Cardiac fibroblast (primary cell): ENCODE measurements around the gene CBX1.

Source experiments
- DNase-seq, 2 donors: peaks; one replicate each; pipeline versions ENCODE4 v3.0.0 to v3.0.0-alpha.2; 2010; ENCODE audit warnings: low read depth in 2 of 2
- H3K4me3 ChIP-seq, 2 donors: replicated peaks in 1 of 2; 1 replicate in 1 of 2; 2 replicates in 1 of 2; pipeline ENCODE4 v1.5.1; 2011; ENCODE audit warnings: low read depth in 2 of 2, low read length in 2 of 2, mild to moderate bottlenecking in 2 of 2, moderate library complexity in 1 of 2
- TF ChIP-seq, protein P1 (sequence below): IDR thresholded peaks from one replicate; pipeline ENCODE4 v1.5.1; 2011; ENCODE audit warnings: low read depth, mild to moderate bottlenecking, low read length, inconsistent platforms

CBX1 gene

DNA sequence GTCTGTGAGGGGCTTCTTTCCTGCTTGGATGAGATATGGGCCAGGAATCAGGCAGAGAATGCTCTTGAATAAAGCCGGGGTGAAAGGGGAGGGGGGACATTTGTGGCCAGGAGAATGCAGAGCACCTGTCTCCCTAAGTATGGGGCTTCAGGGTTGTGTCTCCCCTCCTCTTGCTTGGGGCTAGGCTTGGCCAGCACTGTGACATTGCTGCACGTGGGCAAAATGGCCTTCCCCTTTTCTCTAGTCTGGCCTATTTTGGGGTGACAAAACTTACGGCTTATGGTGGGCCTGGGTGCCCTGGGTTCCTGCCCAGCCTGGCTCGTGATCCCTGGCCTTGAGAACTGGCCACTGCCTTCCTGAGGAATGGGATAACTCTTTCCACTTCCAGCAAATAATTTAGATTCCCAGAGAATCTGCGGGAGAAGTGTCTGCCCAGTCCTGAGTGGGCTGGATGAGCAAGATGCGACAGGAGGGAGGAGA lies 47.5 kb downstream of the CBX1 start:
- peak overlapping the region; percentile 26 to 67 for H3K4me3 ChIP-seq
- TF ChIP-seq, protein P1, sequence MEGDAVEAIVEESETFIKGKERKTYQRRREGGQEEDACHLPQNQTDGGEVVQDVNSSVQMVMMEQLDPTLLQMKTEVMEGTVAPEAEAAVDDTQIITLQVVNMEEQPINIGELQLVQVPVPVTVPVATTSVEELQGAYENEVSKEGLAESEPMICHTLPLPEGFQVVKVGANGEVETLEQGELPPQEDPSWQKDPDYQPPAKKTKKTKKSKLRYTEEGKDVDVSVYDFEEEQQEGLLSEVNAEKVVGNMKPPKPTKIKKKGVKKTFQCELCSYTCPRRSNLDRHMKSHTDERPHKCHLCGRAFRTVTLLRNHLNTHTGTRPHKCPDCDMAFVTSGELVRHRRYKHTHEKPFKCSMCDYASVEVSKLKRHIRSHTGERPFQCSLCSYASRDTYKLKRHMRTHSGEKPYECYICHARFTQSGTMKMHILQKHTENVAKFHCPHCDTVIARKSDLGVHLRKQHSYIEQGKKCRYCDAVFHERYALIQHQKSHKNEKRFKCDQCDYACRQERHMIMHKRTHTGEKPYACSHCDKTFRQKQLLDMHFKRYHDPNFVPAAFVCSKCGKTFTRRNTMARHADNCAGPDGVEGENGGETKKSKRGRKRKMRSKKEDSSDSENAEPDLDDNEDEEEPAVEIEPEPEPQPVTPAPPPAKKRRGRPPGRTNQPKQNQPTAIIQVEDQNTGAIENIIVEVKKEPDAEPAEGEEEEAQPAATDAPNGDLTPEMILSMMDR, result no peak
- no peak for DNase-seq

DNA sequence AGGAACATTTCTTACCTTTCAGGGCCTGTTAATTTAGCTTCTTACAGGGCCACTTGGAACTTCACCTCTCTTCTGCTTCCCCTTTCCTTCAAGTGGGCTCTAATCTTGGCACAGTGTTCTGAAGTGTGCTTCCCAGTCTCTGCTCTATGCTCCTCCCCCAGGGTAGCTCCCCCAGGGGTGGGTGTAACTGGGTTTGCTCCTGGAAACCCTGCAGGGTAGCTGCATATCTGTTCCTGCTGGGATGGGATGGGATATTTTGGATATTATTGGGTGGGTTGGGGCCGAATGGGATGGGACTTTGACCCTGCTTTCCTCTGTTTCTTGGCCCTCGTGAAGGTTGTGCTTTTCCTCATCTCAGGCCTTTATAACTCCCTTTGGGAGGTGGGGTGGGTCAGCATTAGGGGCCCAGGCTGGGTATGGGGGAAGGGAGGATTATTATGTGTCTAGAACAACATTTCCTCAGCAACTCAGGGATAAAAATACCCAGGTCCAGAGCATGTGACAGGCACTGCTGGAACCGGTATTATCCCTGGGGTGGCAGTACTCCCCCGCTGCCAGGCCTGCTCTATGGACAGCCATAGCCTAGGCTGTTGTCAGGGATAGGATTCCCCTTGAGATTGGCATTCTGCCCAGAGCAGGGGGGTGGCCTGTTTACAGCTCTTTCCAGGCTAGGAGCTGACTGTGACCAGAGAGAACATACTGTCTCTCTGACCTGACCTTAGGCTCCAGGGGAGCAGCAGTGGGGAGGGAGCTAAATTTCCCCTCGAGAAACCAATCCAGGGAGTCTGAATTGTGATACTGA lies 48.1 kb downstream of the CBX1 start:
- peak; percentile 50 to 75 for DNase-seq
- H3K4me3 ChIP-seq, result peak overlapping the region; percentile 26 to 67
- TF ChIP-seq, protein P1, result no peak

DNA sequence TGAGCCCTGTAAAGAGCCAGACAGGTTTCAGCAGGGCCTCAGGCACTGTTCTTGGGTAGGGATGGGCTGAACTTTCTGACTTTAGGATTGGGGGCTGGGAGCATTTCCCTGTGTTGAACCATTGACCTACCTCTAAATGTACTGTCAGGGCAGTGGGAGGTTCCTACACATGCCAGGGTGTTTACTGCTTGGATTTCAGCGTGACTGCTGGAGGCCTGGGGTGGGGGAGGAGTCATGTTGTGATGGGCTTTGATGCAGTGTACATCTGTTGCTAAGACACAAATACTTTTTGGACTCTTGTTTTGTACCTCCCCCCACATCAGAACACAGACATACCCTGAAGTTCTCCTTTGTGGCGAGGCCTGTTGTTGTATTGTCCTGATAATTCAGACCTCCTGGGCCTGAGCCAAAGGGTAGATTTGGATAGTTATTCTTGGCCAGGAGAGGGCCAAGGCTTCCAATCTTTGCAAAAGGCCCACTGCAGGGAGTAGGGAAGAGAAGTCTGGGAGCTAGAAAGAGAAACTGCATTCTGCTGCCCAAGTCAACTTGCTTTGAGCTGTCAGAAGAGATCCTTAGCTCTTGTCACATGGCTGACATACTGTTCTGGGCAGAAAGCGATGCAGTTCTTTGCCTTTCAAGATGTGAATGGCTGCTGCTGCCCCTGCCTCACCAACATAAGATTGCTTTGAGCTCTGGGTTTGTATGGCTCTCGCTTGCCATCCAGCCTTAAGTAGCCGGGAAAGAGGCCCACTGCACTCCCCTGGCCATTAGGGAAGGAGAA lies 49.4 kb downstream of the CBX1 start:
- peak; percentile 94 to 98 for DNase-seq
- H3K4me3 ChIP-seq, result peak overlapping the region; percentile 26 to 67
- TF ChIP-seq, protein P1, result peak; percentile 18

DNA sequence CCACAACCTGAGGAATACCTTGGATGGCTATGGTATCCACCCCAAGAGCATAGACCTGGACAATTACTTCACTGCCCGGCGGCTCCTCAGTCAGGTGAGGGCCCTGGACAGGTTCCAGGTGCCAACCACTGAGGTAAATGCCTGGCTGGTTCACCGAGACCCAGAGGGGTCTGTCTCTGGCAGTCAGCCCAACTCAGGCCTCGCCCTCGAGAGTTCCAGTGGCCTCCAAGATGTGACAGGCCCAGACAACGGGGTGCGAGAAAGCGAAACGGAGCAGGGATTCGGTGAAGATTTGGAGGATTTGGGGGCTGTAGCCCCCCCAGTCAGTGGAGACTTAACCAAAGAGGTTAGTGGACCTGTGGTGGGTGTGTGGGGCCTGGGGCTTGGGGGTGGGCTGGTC lies 50.0 kb downstream of the CBX1 start:
- TF ChIP-seq, protein P1, result no peak
- H3K4me3 ChIP-seq, result peak overlapping the region; percentile 1 to 67
- no peak for DNase-seq

DNA sequence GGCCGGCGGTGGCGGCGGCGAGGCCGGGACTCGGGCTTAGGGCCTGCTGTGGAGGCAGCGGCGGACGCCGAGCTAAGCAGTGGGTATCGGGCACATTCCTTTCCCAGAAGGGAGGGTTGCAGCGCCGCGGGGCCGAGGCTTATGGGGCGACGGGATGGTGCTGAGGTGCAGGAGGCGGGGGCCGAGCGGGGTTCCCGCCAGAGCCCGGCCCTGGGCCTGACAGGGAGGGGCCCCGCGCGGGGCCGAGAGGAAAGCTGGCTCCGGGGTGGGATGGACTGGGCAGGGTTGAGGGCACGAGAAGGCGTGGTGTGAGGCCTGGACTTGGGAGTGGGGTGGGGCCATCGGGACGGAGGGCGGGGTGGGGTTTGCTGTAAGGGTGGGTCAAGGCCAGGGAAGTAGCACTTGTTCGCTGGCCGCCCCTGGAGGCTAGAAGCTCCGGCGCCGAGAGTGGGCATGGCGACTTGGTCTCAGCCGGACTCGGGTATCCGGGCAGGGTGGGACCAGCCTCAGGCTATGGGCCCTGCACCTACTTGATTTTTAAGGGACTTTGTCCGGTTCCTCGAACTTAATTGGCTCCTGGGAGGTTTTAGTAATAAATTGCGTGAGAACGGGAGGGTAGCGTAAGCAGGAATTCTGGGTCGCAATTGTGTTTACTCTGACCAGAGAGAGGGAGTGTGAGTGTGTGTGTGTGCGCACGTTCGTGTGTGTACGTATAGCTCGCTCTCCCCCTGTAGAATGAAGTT lies 52.7 kb downstream of the CBX1 start:
- peak overlapping the region; percentile 59 to 67 for H3K4me3 ChIP-seq
- TF ChIP-seq, protein P1, result no peak
- peak; percentile 94 to 96 for DNase-seq

DNA sequence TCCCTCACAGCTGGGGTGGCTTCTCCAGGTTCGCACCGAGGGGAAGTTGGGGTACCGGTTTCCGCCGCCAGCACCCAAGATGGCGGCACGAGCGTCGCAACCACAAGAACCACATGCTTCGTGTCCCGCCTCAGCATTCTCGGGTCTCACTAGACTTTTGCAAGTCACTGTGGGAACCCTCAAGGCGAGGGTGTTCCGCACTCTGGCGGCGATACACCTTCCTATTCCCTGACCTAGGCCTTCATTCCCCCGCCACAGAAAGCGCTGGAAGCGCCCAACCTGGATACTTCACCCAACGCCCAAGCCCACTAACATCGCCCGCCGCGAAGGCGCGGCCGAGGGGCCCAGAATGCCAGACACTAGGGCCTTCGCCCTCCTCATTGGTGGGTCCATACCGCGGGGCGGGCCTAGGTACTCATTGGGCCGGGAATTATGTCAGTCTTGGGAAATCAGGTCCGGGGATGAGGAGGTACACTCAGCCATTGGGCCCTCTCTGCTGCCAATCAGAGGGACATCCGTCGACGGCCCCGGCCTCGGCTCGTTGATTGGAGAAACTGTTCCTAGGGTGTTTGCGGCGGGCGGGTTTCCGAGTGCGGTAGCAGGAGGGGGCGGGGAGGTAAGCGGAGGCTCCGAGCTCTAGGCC lies 53.4 kb downstream of the CBX1 start, which contains the start of gene NFE2L1:
NFE2L1 (plus strand) TSS at position 619 of the 643 bp plus-strand sequence. CDS start 2,760 bp downstream, outside the sequence.
- peak within 1 kb of the TSS; percentile 67 to 70 for H3K4me3 ChIP-seq
- DNase-seq, result peak; percentile 100
- TF ChIP-seq, protein P1, result no peak
